Measurements from ENCODE around the gene OR9I1. TPM values are rescaled to one million over a fixed set of nuclear protein-coding genes. Genes with fewer than 3 reads are reported as not detected.

Gene OR9I1
- polyA plus RNA-seq, 4 donors: not detected

Other genes starting within 250 kb of the OR9I1 start
- gene OR9Q1, start 101.6 kb downstream of the OR9I1 start, polyA plus RNA-seq: not detected
- gene OR6Q1, start 94.6 kb downstream of the OR9I1 start, polyA plus RNA-seq: not detected
- gene OR9Q2, start 63.5 kb upstream of the OR9I1 start, polyA plus RNA-seq: not detected
- gene OR1S2, start 78.6 kb upstream of the OR9I1 start, polyA plus RNA-seq: not detected
- not detected for gene OR1S1, start 87.2 kb upstream of the OR9I1 start, polyA plus RNA-seq
- under 1 TPM in 1 of 4 donors, not detected in 3; 0.04 TPM for gene OR10Q1, start 103.4 kb upstream of the OR9I1 start, polyA plus RNA-seq
- gene OR10W1, start 142.7 kb upstream of the OR9I1 start, polyA plus RNA-seq: not detected
- gene OR5B17, start 233.5 kb upstream of the OR9I1 start, polyA plus RNA-seq: not detected

Data from small intestine (tissue), 4 donors.